HG03066 (cell line): ENCODE data around the gene VKORC1L1.
"Not testable (repeated sequence)": the region's sequence is repeated elsewhere in the genome, so short reads cannot be mapped to it uniquely, and the experiment has no call there.

ENCODE experiments used
- ATAC-seq: cut with Tn5 transposase; IDR thresholded peaks from one replicate; pipeline ENCODE4 v1.9.1; 2021; ENCODE audit warnings: low read depth; ENCODE audit not compliant: unreplicated experiment

The VKORC1L1 gene

GRCh38 chr7:65880242-65880641 is 7.4 kb downstream of the VKORC1L1 start:
- not testable (repeated sequence) for ATAC-seq

- not testable (repeated sequence) for ATAC-seq
Measured at GRCh38 chr7:65884983-65885382, 12.1 kb downstream of the VKORC1L1 start.

- not testable (repeated sequence) for ATAC-seq
Measured at GRCh38 chr7:65885533-65885932, 12.7 kb downstream of the VKORC1L1 start.

GRCh38 chr7:65888434-65889156 is 15.7 kb downstream of the VKORC1L1 start:
- ATAC-seq: not testable (repeated sequence)

- ATAC-seq: not testable (repeated sequence)
Measured at GRCh38 chr7:65889722-65890121, 16.8 kb downstream of the VKORC1L1 start.

- no peak for ATAC-seq
Measured at GRCh38 chr7:65892161-65892560, 19.3 kb downstream of the VKORC1L1 start.

- ATAC-seq: no peak
Measured at GRCh38 chr7:65892835-65893234, 20.0 kb downstream of the VKORC1L1 start.

GRCh38 chr7:65896279-65896870 is 23.5 kb downstream of the VKORC1L1 start:
- ATAC-seq: no peak

GRCh38 chr7:65897289-65897688 is 24.4 kb downstream of the VKORC1L1 start:
- ATAC-seq: not testable (repeated sequence)

- ATAC-seq: not testable (repeated sequence)
Measured at GRCh38 chr7:65898677-65899447, 26.0 kb downstream of the VKORC1L1 start.

GRCh38 chr7:65902306-65902705 is 29.4 kb downstream of the VKORC1L1 start:
- ATAC-seq: no peak

- ATAC-seq: no peak
Measured at GRCh38 chr7:65907501-65908198, 34.8 kb downstream of the VKORC1L1 start.

GRCh38 chr7:65910237-65910636 is 37.4 kb downstream of the VKORC1L1 start:
- no peak for ATAC-seq

- no peak for ATAC-seq
Measured at GRCh38 chr7:65912237-65912636, 39.4 kb downstream of the VKORC1L1 start.

GRCh38 chr7:65915921-65916657 is 43.2 kb downstream of the VKORC1L1 start:
- ATAC-seq: peak; percentile 61

- no peak for ATAC-seq
Measured at GRCh38 chr7:65923316-65923715, 50.4 kb downstream of the VKORC1L1 start.

GRCh38 chr7:65924193-65924592 is 51.3 kb downstream of the VKORC1L1 start:
- no peak for ATAC-seq

GRCh38 chr7:65925040-65925439 is 52.2 kb downstream of the VKORC1L1 start:
- no peak for ATAC-seq

- ATAC-seq: no peak
Measured at GRCh38 chr7:65926588-65926987, 53.7 kb downstream of the VKORC1L1 start.
